ENCODE results near the gene CDKN2B-AS1. TPM values are rescaled to one million over a fixed set of nuclear protein-coding genes. Genes with fewer than 3 reads are reported as not detected.

Gene CDKN2B-AS1
- total and polyA plus RNA-seq, 2 experiments from 2014 or later, result 0.14 TPM; not detected in 1

GRCh38 chr9:22008384-22008716 is 13.8 kb downstream of the CDKN2B-AS1 start:
- peak overlapping the region; percentile 89 for H3K4me2 ChIP-seq

GRCh38 chr9:22008717-22009505 is 14.3 kb downstream of the CDKN2B-AS1 start, which contains the start of gene CDKN2B:
Gene CDKN2B, minus strand, starts transcription at chr9:22009305. Its CDS starts 352 bp downstream, at chr9:22008953.
- Mint-ChIP-seq H3K4me1 (peaks cover 20% of the 10 kb centered on the region), H3K27me3 (ENCODE audit: insufficient read depth, low read depth, poor library complexity) (peaks cover 65% of the 10 kb centered on the region), H3K27ac (no peak within 1 kb of the TSS; the same call in 1 of the 2 replicates), H3K4me3 (peak within 1 kb of the TSS; percentile 79), H3K9me3 (no peaks in the 10 kb centered on the region), H3K36me3 (ENCODE audit: low read depth) (no peaks in the 10 kb centered on the region)
- Histone ChIP-seq H3K36me3 (ENCODE audit: insufficient read depth) (no peaks in the 10 kb centered on the region), H3K27me3 (ENCODE audit: insufficient read depth) (peaks cover 73% of the 10 kb centered on the region), H3K4me1 (ENCODE audit: insufficient read depth) (peaks cover 17% of the 10 kb centered on the region), H3K9me2 (ENCODE audit: insufficient read depth) (no peaks in the 10 kb centered on the region), H4K20me1 (replicated peaks; ENCODE audit: insufficient read depth) (no peaks in the 10 kb centered on the region), H3K27ac (ENCODE audit: low read depth) (no peak within 1 kb of the TSS), H3F3A (replicated peaks; ENCODE audit: low read depth) (peaks cover 17% of the 10 kb centered on the region), H3K79me2 (replicated peaks; ENCODE audit: insufficient read depth) (no peaks in the 10 kb centered on the region), H2AFZ (peak within 1 kb of the TSS; percentile 99), H3K4me3 (peak within 1 kb of the TSS; percentile 87), H3K4me2 (peak within 1 kb of the TSS; percentile 89)
- DNase-seq (ENCODE audit: low spot score) (peak; percentile 96), ATAC-seq (peak; percentile 76)
- peak; percentile 11 for TF ChIP-seq REST (IDR thresholded peaks at IDR 0.05; ENCODE audit: unreplicated experiment)
- TF ChIP-seq ETS1 (IDR thresholded peaks at IDR 0.05), result no peak
- TF ChIP-seq, protein P1, sequence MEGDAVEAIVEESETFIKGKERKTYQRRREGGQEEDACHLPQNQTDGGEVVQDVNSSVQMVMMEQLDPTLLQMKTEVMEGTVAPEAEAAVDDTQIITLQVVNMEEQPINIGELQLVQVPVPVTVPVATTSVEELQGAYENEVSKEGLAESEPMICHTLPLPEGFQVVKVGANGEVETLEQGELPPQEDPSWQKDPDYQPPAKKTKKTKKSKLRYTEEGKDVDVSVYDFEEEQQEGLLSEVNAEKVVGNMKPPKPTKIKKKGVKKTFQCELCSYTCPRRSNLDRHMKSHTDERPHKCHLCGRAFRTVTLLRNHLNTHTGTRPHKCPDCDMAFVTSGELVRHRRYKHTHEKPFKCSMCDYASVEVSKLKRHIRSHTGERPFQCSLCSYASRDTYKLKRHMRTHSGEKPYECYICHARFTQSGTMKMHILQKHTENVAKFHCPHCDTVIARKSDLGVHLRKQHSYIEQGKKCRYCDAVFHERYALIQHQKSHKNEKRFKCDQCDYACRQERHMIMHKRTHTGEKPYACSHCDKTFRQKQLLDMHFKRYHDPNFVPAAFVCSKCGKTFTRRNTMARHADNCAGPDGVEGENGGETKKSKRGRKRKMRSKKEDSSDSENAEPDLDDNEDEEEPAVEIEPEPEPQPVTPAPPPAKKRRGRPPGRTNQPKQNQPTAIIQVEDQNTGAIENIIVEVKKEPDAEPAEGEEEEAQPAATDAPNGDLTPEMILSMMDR (conservative IDR thresholded peaks at IDR 0.05; ENCODE audit: low read depth in 2 of 2), result peak; percentile 86 to 88

More at GRCh38 chr9:22008384-22008716, 13.8 kb downstream of the CDKN2B-AS1 start:
- Histone ChIP-seq H3K27ac (ENCODE audit: low read depth) (no peak overlapping the region), H2AFZ (no peak overlapping the region), H3K4me1 (ENCODE audit: insufficient read depth) (peaks cover 17% of the 10 kb centered on the region), H3K79me2 (replicated peaks; ENCODE audit: insufficient read depth) (no peaks in the 10 kb centered on the region), H3F3A (replicated peaks; ENCODE audit: low read depth) (peaks cover 17% of the 10 kb centered on the region), H3K9me2 (ENCODE audit: insufficient read depth) (no peaks in the 10 kb centered on the region), H3K36me3 (ENCODE audit: insufficient read depth) (no peaks in the 10 kb centered on the region), H3K27me3 (ENCODE audit: insufficient read depth) (peaks cover 78% of the 10 kb centered on the region), H3K4me3 (peak overlapping the region; percentile 87), H4K20me1 (replicated peaks; ENCODE audit: insufficient read depth) (no peaks in the 10 kb centered on the region)
- peaks cover 69% of the 10 kb centered on the region for H3K27me3 Mint-ChIP-seq (ENCODE audit: insufficient read depth, low read depth, poor library complexity)
- DNase-seq (ENCODE audit: low spot score), result no peak
- no peaks in the 10 kb centered on the region for H3K36me3 Mint-ChIP-seq (ENCODE audit: low read depth)
- H3K27ac Mint-ChIP-seq, result no peak overlapping the region
- peak overlapping the region; percentile 79 for H3K4me3 Mint-ChIP-seq
- ATAC-seq, result no peak
- H3K9me3 Mint-ChIP-seq, result no peaks in the 10 kb centered on the region
- TF ChIP-seq EZH2 (IDR thresholded peaks at IDR 0.05; ENCODE audit: low read depth, unreplicated experiment) (peak; percentile 59), JUNB (IDR thresholded peaks at IDR 0.05; ENCODE audit: unreplicated experiment) (no peak)
- TF ChIP-seq, protein P1 (conservative IDR thresholded peaks at IDR 0.05; ENCODE audit: low read depth in 2 of 2), result no peak
- H3K4me1 Mint-ChIP-seq, result peaks cover 20% of the 10 kb centered on the region

All from GM23338 (cell line).